Epithelial cell of proximal tubule (primary cell): ENCODE results near the gene MIDN. TPM values are rescaled to one million over a fixed set of nuclear protein-coding genes. Genes with fewer than 3 reads are reported as not detected.
A peak's percentile ranks its signal among the peaks of the same experiment; 100 is the strongest.

Experiments used
- DNase-seq: peaks from one replicate; pipeline ENCODE4 v3.0.0-alpha.2; 2011; ENCODE audit warnings: low read depth
- H3K4me3 ChIP-seq: 2 replicates; pipeline ENCODE4 v1.5.1; 2011; ENCODE audit warnings: low read depth, mild to moderate bottlenecking, low read length
- CTCF ChIP-seq: conservative IDR thresholded peaks from 2 replicates; pipeline ENCODE4 v1.5.1; 2012; ENCODE audit warnings: low read depth, mild to moderate bottlenecking, low read length
- total RNA-seq: library from RNA; depleted of rRNA; stranded (reverse); fragments of >200 nt; gene quantifications from 2 replicates; pipeline ENCODE4 v1.2.3, GENCODE V29; 2015

The MIDN gene
- total RNA-seq, 1 donor from 2014 or later, result 66.3 TPM

DNA sequence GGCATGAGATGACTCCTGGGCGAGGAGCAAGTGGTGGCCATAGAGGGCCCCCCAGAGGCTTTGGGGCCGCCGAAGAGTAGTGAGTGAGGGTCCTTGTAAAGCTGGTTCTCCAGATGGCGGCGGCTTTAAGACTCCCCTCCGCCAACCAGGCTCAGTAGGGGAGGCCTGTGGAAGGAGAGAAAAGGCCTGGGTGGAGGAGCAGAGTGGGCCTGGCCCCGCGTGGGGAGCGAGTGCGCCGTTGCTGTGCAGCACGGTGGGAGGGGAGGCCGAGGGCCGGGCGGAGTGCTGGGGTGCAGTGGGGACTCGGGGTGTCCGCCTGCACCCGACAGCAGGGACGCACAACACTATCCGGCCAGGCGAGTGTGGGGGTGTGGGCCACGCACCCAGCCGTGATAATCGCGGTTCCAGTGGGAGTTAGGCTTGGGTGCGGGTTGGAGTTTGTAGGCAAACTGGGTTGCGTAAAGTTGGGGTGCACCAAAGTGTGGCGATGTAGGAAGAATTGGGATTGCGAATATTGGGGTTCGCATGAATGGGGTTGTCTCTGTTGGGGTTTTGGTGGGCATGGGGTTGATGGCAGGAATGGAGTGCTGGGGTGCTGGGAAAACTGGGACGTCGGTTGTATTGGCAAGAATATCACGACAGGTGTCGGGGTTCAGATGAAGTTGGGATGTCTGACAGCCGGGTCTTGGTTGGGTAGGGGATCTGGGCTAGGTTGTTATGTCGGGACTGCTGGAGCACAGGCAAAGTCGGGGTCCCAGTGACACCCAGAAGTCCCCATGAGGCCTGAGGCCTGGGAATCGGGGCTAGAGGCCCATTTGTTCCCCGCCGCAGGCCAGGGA is 20.1 kb downstream of the MIDN start:
- DNase-seq, result no peak
- H3K4me3 ChIP-seq, result no peak overlapping the region
- TF ChIP-seq CTCF, result no peak

DNA sequence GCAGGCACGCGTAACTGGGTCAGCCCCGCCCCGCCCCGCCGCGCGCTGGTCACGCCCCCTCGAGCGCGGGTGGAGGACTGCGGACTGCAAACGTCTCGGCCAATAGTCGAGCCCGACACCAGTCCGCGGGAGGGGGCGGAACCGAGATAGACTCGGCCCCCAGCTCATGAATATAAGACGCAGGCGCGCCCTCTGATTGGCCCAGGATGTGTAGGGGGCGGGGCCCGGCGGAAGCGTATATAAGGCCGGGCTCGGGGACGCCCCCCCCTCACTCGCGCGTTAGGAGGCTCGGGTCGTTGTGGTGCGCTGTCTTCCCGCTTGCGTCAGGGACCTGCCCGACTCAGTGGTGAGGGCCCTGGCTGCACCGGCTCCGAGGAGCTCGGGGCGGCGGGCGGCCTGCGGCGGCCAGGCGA is 20.7 kb downstream of the MIDN start, which contains the start of gene CIRBP:
Gene CIRBP, plus strand, starts transcription at position 268 of the 413 bp plus-strand sequence. CDS start 1,602 bp downstream, outside the sequence.
- H3K4me3 ChIP-seq, result peak within 1 kb of the TSS; percentile 64
- TF ChIP-seq CTCF, result no peak
- DNase-seq, result no peak

DNA sequence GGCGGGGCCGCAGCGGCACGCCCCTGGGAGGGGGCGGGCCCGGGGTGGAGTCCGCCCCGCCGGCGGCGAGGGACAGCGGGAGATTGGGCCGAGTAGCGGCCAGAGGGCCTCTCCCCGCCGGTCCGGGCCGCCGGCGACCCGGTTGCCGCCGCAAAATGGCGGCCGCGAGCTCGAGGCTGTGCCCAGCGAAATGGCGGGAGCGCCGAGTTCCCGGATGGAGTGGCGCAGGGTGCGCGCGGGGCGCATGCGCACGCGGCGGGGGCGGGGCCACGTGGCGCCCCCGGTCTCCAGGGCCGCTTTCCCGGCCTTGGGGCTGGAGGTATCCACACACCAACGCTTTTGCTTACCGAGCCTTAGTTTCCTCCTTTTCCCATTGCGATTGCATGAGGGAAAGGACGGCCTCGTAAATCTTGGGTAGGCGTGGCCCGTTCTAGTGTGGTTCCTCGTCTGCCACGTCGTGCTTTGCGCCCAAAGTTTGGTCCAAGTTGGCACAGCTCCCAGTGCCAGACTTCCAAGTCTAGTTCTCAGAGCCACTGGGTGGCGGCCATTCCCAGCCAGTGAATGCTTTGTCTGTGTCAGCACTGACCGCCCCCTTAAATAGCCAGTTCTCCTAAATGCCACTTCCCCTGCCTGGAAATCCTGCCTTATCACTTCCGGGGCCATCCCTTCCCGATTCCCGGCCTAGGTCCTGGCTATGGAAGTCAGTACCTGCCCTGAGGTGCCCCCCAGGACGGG is 21.3 kb downstream of the MIDN start:
- peak; percentile 21 for TF ChIP-seq CTCF
- H3K4me3 ChIP-seq, result peak overlapping the region; percentile 64
- no peak for DNase-seq

GRCh38 chr19:1270213-1270853 is 21.9 kb downstream of the MIDN start:
- H3K4me3 ChIP-seq, result peak overlapping the region; percentile 64
- TF ChIP-seq CTCF, result no peak
- DNase-seq, result no peak

DNA sequence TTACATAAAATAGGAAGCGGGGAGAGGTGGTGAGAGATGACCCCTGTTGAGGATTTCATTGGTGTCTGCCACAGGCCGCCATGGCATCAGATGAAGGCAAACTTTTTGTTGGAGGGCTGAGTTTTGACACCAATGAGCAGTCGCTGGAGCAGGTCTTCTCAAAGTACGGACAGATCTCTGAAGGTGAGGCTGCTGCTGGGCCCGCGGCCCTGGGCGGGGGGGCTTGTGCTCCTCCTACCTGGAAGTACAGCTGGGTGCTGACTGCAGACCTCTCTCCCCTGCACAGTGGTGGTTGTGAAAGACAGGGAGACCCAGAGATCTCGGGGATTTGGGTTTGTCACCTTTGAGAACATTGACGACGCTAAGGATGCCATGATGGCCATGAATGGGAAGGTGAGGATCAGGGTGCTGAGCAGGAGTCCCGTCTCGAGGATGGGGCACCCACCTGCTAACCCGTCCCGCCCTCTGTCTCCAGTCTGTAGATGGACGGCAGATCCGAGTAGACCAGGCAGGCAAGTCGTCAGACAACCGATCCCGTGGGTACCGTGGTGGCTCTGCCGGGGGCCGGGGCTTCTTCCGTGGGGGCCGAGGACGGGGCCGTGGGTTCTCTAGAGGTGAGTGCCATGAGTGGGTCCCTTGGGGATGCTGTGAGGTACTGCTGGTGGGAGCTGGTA is 22.6 kb downstream of the MIDN start:
- no peak for TF ChIP-seq CTCF
- peak overlapping the region; percentile 64 for H3K4me3 ChIP-seq
- DNase-seq, result no peak
